Measurements from ENCODE around the gene KRTAP10-12. TPM values are rescaled to one million over a fixed set of nuclear protein-coding genes. Genes with fewer than 3 reads are reported as not detected.

KRTAP10-12 gene
- total and polyA plus RNA-seq, 2 experiments from 2014 or later, result not detected

- no peak within 1 kb of the TSS for H3K4me3 ChIP-seq
- H3K27me3 ChIP-seq, result no peaks in the 10 kb centered on the region
- DNase-seq (ENCODE audit: low read depth in 1 of 2, low spot score in 1 of 2), result no peak
- no peak for TF ChIP-seq CTCF (IDR thresholded peaks at IDR 0.05; ENCODE audit: low read depth, low read length)
- H3K4me1 ChIP-seq (ENCODE audit: low read depth), result no peaks in the 10 kb centered on the region
- no peaks in the 10 kb centered on the region for H3K9me3 ChIP-seq (ENCODE audit: low read depth)
- no peak within 1 kb of the TSS for H3K27ac ChIP-seq
- H3K36me3 ChIP-seq, result no peaks in the 10 kb centered on the region
These were observed 30.3 kb upstream of the KRTAP10-12 start, which contains the start of gene KRTAP12-2 for GRCh38 chr21:44666401-44667320. TSS of gene KRTAP12-2 (minus strand) at chr21:44666927. CDS start at chr21:44666886, 41 bp downstream.

GRCh38 chr21:44667612-44668011 is 29.4 kb upstream of the KRTAP10-12 start:
- Histone ChIP-seq H3K27ac (no peak overlapping the region), H3K27me3 (no peaks in the 10 kb centered on the region), H3K4me3 (no peak overlapping the region), H3K36me3 (no peaks in the 10 kb centered on the region), H3K4me1 (ENCODE audit: low read depth) (no peaks in the 10 kb centered on the region), H3K9me3 (ENCODE audit: low read depth) (no peaks in the 10 kb centered on the region)
- no peak for TF ChIP-seq CTCF (IDR thresholded peaks at IDR 0.05; ENCODE audit: low read depth, low read length)
- DNase-seq (ENCODE audit: low read depth in 1 of 2, low spot score in 1 of 2), result no peak

- H3K36me3 ChIP-seq, result no peaks in the 10 kb centered on the region
- H3K4me1 ChIP-seq (ENCODE audit: low read depth), result no peaks in the 10 kb centered on the region
- no peak for DNase-seq (ENCODE audit: low read depth in 1 of 2, low spot score in 1 of 2)
- no peak overlapping the region for H3K27ac ChIP-seq
- no peaks in the 10 kb centered on the region for H3K27me3 ChIP-seq
- no peak overlapping the region for H3K4me3 ChIP-seq
- H3K9me3 ChIP-seq (ENCODE audit: low read depth), result no peaks in the 10 kb centered on the region
- no peak for TF ChIP-seq CTCF (IDR thresholded peaks at IDR 0.05; ENCODE audit: low read depth, low read length)
These were observed 26.1 kb upstream of the KRTAP10-12 start for GRCh38 chr21:44670642-44671432.

- Histone ChIP-seq H3K4me1 (ENCODE audit: low read depth) (no peaks in the 10 kb centered on the region), H3K9me3 (ENCODE audit: low read depth) (no peaks in the 10 kb centered on the region), H3K36me3 (no peaks in the 10 kb centered on the region), H3K4me3 (no peak overlapping the region), H3K27me3 (no peaks in the 10 kb centered on the region), H3K27ac (no peak overlapping the region)
- TF ChIP-seq CTCF (IDR thresholded peaks at IDR 0.05; ENCODE audit: low read depth, low read length), result no peak
- no peak for DNase-seq (ENCODE audit: low read depth in 1 of 2, low spot score in 1 of 2)
These were observed 25.1 kb upstream of the KRTAP10-12 start for GRCh38 chr21:44671911-44672310.

- no peaks in the 10 kb centered on the region for H3K36me3 ChIP-seq
- no peak overlapping the region for H3K4me3 ChIP-seq
- no peak overlapping the region for H3K27ac ChIP-seq
- H3K27me3 ChIP-seq, result no peaks in the 10 kb centered on the region
- H3K9me3 ChIP-seq (ENCODE audit: low read depth), result no peaks in the 10 kb centered on the region
- H3K4me1 ChIP-seq (ENCODE audit: low read depth), result no peaks in the 10 kb centered on the region
- no peak for DNase-seq (ENCODE audit: low read depth in 1 of 2, low spot score in 1 of 2)
- no peak for TF ChIP-seq CTCF (IDR thresholded peaks at IDR 0.05; ENCODE audit: low read depth, low read length)
These were observed 19.1 kb upstream of the KRTAP10-12 start for GRCh38 chr21:44677881-44678280.

Data from cardiac muscle cell (in vitro differentiated cells and primary cell).